HepG2 (cell line): ENCODE data around the gene STRA6. TPM values are rescaled to one million over a fixed set of nuclear protein-coding genes. Genes with fewer than 3 reads are reported as not detected.

ENCODE experiments used
- ATAC-seq: fragments of 200-7000 bp; cut with Tn5 transposase; 3 replicates; pipeline ENCODE4 v1.9.1; 2020; ENCODE audit warnings: mild to moderate bottlenecking, moderate library complexity
- BruUV-seq: library from RNA; stranded (reverse); fragments of 400-500 nt; replicated peaks from 2 replicates; lab custom pipeline; 2021; lab: Mats Ljungman, UMichigan
- CTCF ChIA-PET: fragments of 300-600 bp; formaldehyde crosslinking; extraction: SDS; loops from one replicate; lab custom pipeline; 2021; ENCODE audit warnings: low total read pairs, inconsistent platforms, low intra/inter-chr PET ratio; lab: Yijun Ruan, JAX
- POLR2A ChIA-PET: fragments of 350-600 bp; sonication (Branson Sonifier 250); formaldehyde crosslinking; loops from one replicate; lab custom pipeline; 2020; ENCODE audit warnings: antibody characterized with exemption, inconsistent platforms; lab: Yijun Ruan, JAX
- DNase-seq: peaks from one replicate; pipeline ENCODE4 v3.0.0-alpha.2; 2015; ENCODE audit warnings: low spot score
- FAIRE-seq: peaks from 3 replicates; lab custom pipeline; 2011; peaks lifted over from hg19 to GRCh38; lab: Jason Lieb, UNC
- H2AFZ ChIP-seq: one replicate; pipeline ENCODE4 v1.6.1; 2011; ENCODE audit warnings: low read length, inconsistent platforms
- H3K27ac ChIP-seq: fragments of 300-600 bp; 3 replicates; pipeline ENCODE4 v1.8.0; 2011; ENCODE audit warnings: mixed run types, mild to moderate bottlenecking, mixed read lengths, low read length, inconsistent platforms; ENCODE audit not compliant: insufficient read depth; ENCODE audit errors: extremely low read length
- H3K27me3 ChIP-seq, 2 experiments: fragments of 200-600 bp in 1 of 2; 2 replicates in 1 of 2; 3 replicates in 1 of 2; pipeline versions ENCODE4 v1.6.0 to v1.8.0; 2011; ENCODE audit warnings: low read length in 2 of 2, mild to moderate bottlenecking in 2 of 2, moderate library complexity in 2 of 2, inconsistent platforms in 1 of 2; ENCODE audit not compliant: insufficient read depth in 2 of 2, control insufficient read depth in 1 of 2
- H3K36me3 ChIP-seq, 2 experiments: fragments of 200-600 bp in 1 of 2; replicated peaks in 1 of 2; 2 replicates in 1 of 2; 3 replicates in 1 of 2; pipeline versions ENCODE4 v1.5.1 to v1.8.0; 2011; ENCODE audit warnings: low read length in 2 of 2, inconsistent platforms in 1 of 2; ENCODE audit not compliant: insufficient read depth in 2 of 2, control insufficient read depth in 1 of 2
- H3K4me1 ChIP-seq: 2 replicates; pipeline ENCODE4 v1.5.1; 2012; ENCODE audit warnings: low read length, inconsistent platforms; ENCODE audit not compliant: insufficient read depth
- H3K4me2 ChIP-seq: 2 replicates; pipeline ENCODE4 v1.6.0; 2011; ENCODE audit warnings: low read depth, low read length, inconsistent platforms
- H3K4me3 ChIP-seq, 3 experiments: fragments of 200-600 bp in 1 of 3; sonication (generic), shearing (Covaris generic) in 1 of 3; replicated peaks in 1 of 3; 2 replicates each; pipeline ENCODE4 v1.5.1; 2011 to 2016; ENCODE audit warnings: low read length in 3 of 3, inconsistent platforms in 2 of 3, low read depth in 2 of 3, mild to moderate bottlenecking in 2 of 3, control low read depth in 1 of 3, mixed read lengths in 1 of 3; ENCODE audit not compliant: insufficient read depth in 1 of 3
- H3K79me2 ChIP-seq: one replicate; pipeline ENCODE4 v1.6.1; 2011; ENCODE audit warnings: low read length, inconsistent platforms; ENCODE audit not compliant: insufficient read depth
- H3K9ac ChIP-seq: 2 replicates; pipeline ENCODE4 v1.6.0; 2011; ENCODE audit warnings: mild to moderate bottlenecking, low read depth, low read length, inconsistent platforms; ENCODE audit not compliant: insufficient read depth
- H3K9me3 ChIP-seq: 2 replicates; pipeline ENCODE4 v1.5.1; 2012; ENCODE audit warnings: mild to moderate bottlenecking, low read length
- H4K20me1 ChIP-seq: 2 replicates; pipeline ENCODE4 v1.6.0; 2011; ENCODE audit warnings: inconsistent platforms, mild to moderate bottlenecking, low read length, moderate library complexity; ENCODE audit not compliant: insufficient read depth
- GABPB1 ChIP-seq: IDR thresholded peaks from 2 replicates; pipeline ENCODE4 v1.6.1; 2016; ENCODE audit warnings: mild to moderate bottlenecking, missing genetic modification reagents, moderate library complexity, missing compliant biosample characterization
- NCOR1 ChIP-seq: fragments of 200-600 bp; sonication (generic); IDR thresholded peaks from 2 replicates; pipeline ENCODE4 v1.7.0; 2017; ENCODE audit warnings: antibody characterized with exemption, low read length, borderline replicate concordance
- ONECUT2 ChIP-seq: sonication (generic); formaldehyde crosslinking; IDR thresholded peaks from 2 replicates; pipeline ENCODE4 v1.4.0; 2020; ENCODE audit warnings: missing genetic modification reagents
- PPARG ChIP-seq: conservative IDR thresholded peaks from 2 replicates; pipeline ENCODE4 v1.6.1; 2016; ENCODE audit warnings: missing biosample characterization, missing genetic modification reagents
- RAD51 ChIP-seq: fragments of 450-650 bp; IDR thresholded peaks from 2 replicates; pipeline ENCODE4 v1.6.1; 2016; ENCODE audit warnings: borderline replicate concordance
- WGBS: methylation state at CpG from one replicate; pipeline ENCODE4 v1.1.6; 2017; ENCODE audit warnings: low lambda C conversion rate; 5-methylcytosine and 5-hydroxymethylcytosine counted together
- in situ Hi-C: cut with HindIII; loops from 2 replicates; pipeline ENCODE4 v1.10.0; 2017; ENCODE audit warnings: low pct_unique_long_range_greater_than_20kb; ENCODE audit not compliant: extremely low pct_ligation_motif_present
- intact Hi-C: fragments of 100-400 bp; cut with micrococcal nuclease; formaldehyde crosslinking; loops from one replicate; pipeline ENCODE4 v1.10.0; 2022; ENCODE audit not compliant: unreplicated experiment
- polyA plus RNA-seq, 8 experiments: library from polyadenylated mRNA; depleted of rRNA in 3 of 8; stranded (reverse) in 7 of 8; unstranded in 1 of 8; fragments of >200 nt; fragmentation: Illumina TruSeq in 4 of 8; extraction: Trizol in 4 of 8; gene quantifications; 2 replicates each; pipeline versions ENCODE4 v1.2.1 to v1.2.3, GENCODE V29; 2011 to 2016; ENCODE audit warnings: low read depth in 4 of 8, missing spikeins in 1 of 8, mixed read lengths in 1 of 8; ENCODE audit not compliant: insufficient read depth in 1 of 8
- total RNA-seq, 5 experiments: library from RNA; depleted of rRNA; stranded (reverse); fragments of >200 nt; fragmentation: Illumina TruSeq; extraction: Trizol; gene quantifications; 2 replicates each; pipeline ENCODE4 v1.2.3, GENCODE V29; 2016; ENCODE audit warnings: low read depth in 1 of 5
- TF ChIP-seq, protein P1 (sequence below), 2 experiments: sonication (generic) in 1 of 2; formaldehyde crosslinking in 1 of 2; IDR thresholded peaks; 2 replicates each; pipeline versions ENCODE4 v1.6.1 to v1.9.0; 2014 to 2022; ENCODE audit warnings: antibody characterized with exemption in 1 of 2, borderline replicate concordance in 1 of 2, inconsistent platforms in 1 of 2, low read depth in 1 of 2, missing genetic modification reagents in 1 of 2
- TF ChIP-seq, protein P2 (sequence below): sonication (generic); formaldehyde crosslinking; conservative IDR thresholded peaks from 2 replicates; pipeline ENCODE4 v1.4.0; 2020; ENCODE audit warnings: missing genetic modification reagents

STRA6 gene
- total and polyA plus RNA-seq, 2 of the 13 experiments (the other 11 are each of a cell fraction or from before 2014, with no cell fraction given), result 1.6 to 2.1 TPM

DNA sequence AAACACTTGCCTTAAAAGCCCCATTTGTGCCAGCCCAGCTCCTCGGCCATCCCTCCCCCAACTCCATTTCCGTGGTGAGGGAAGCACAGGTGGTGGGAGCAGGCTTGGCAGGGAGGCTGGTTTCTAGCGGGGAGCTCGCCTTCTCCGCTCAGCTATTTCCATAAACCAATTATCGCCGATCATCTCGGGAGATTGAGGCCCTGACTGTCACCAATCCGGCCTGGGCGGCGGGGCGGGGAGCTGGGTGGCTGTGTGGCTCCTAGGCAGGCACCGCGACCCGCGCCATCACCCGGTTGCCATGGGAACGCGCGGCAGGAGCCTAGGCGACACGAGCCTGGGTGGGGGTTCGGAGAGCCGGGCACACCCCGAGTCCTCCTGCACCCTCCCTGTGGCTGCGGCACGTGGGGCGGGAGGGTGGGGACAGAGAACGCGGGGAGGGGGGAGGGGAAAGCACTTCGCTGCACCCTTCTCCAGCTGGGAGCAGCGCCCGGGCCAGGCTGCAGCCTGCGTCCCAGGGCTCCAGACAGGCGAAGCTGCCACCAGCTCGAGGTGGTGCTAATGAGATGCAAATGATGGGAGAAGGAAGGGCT lies 42.9 kb upstream of the STRA6 start (continued):
- no peak for TF ChIP-seq GABPB1
- no peak for TF ChIP-seq ONECUT2
- TF ChIP-seq, protein P1, sequence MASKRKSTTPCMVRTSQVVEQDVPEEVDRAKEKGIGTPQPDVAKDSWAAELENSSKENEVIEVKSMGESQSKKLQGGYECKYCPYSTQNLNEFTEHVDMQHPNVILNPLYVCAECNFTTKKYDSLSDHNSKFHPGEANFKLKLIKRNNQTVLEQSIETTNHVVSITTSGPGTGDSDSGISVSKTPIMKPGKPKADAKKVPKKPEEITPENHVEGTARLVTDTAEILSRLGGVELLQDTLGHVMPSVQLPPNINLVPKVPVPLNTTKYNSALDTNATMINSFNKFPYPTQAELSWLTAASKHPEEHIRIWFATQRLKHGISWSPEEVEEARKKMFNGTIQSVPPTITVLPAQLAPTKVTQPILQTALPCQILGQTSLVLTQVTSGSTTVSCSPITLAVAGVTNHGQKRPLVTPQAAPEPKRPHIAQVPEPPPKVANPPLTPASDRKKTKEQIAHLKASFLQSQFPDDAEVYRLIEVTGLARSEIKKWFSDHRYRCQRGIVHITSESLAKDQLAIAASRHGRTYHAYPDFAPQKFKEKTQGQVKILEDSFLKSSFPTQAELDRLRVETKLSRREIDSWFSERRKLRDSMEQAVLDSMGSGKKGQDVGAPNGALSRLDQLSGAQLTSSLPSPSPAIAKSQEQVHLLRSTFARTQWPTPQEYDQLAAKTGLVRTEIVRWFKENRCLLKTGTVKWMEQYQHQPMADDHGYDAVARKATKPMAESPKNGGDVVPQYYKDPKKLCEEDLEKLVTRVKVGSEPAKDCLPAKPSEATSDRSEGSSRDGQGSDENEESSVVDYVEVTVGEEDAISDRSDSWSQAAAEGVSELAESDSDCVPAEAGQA (IDR thresholded peaks at IDR 0.05; ENCODE audit: low read depth), result no peak
- TF ChIP-seq, protein P1 (CRISPR knock-in tag; IDR thresholded peaks at IDR 0.05; ENCODE audit: borderline replicate concordance), result no peak
- TF ChIP-seq NCOR1, result no peak
- no peak for TF ChIP-seq RAD51

DNA sequence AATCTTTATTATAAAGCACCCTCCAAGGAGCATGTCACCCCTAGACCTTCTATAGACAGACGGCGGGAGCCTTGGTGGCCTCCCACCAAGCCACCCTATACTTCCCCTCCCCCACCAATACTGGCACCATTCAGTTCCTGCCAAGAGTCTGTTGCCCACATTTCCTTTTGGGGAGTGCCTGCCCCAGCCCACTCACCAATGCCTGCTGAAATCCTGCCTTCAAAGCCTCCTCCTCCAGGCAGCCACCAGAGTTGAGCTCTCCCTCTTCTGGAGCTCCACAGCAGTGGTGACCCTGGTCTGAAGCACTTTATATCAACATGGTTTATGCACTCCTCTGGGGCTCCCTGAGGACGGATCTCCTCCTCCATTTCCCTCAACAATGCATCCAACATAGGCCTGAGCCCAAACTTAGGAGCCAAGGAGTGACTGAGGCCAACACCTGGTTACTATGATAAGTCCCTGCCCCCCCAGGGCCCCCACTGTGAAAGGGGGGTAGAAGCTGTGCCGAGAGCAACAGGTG lies 42.3 kb upstream of the STRA6 start:
- ChIA-PET POLR2A (no interaction called here), CTCF (no interaction called here)
- intact Hi-C loops, result no loop called here
- FAIRE-seq, result no peak
- Histone ChIP-seq H3K4me2 (no peak overlapping the region), H3K27ac (no peak overlapping the region), H3K9ac (no peak overlapping the region), H3K36me3 (no peaks in the 10 kb centered on the region), H3K4me1 (peaks cover 13% of the 10 kb centered on the region; the same call in 1 of the 2 replicates), H3K4me3 (no peak overlapping the region), H2AFZ (no peak overlapping the region), H3K27me3 (peaks cover 2 to 35% of the 10 kb centered on the region in 2 experiments; a peak in 4 of 5 replicates), H3K79me2 (no peaks in the 10 kb centered on the region), H4K20me1 (no peaks in the 10 kb centered on the region), H3K9me3 (no peaks in the 10 kb centered on the region)
- 6% methylated on average over 3 of the region's 4 CpGs for WGBS
- TF ChIP-seq PPARG, result no peak
- TF ChIP-seq, protein P2, sequence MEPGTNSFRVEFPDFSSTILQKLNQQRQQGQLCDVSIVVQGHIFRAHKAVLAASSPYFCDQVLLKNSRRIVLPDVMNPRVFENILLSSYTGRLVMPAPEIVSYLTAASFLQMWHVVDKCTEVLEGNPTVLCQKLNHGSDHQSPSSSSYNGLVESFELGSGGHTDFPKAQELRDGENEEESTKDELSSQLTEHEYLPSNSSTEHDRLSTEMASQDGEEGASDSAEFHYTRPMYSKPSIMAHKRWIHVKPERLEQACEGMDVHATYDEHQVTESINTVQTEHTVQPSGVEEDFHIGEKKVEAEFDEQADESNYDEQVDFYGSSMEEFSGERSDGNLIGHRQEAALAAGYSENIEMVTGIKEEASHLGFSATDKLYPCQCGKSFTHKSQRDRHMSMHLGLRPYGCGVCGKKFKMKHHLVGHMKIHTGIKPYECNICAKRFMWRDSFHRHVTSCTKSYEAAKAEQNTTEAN (CRISPR knock-in tag), result no peak
- BruUV-seq, result no TSS peak
- no peak for ATAC-seq
- no peak for DNase-seq
- in situ Hi-C loops, result no loop called here
